Measurements from ENCODE around the gene NKAPD1.

GRCh38 chr11:112118176-112118575, 44.1 kb downstream of the NKAPD1 start:
- TF ChIP-seq POLR2A (IDR thresholded peaks at IDR 0.05; ENCODE audit: low read depth, low read length) (no peak), RFX5 (IDR thresholded peaks at IDR 0.05; ENCODE audit: low read depth, low read length) (no peak), CTCF (conservative IDR thresholded peaks at IDR 0.05; ENCODE audit: low read depth, low read length) (no peak), CHD1 (IDR thresholded peaks at IDR 0.05; ENCODE audit: low read depth, low read length) (no peak)

All from IMR-90 (cell line).